ENCODE data around the gene MRPL46.
"Not testable (repeated sequence)": the region's sequence is repeated elsewhere in the genome, so short reads cannot be mapped to it uniquely, and the experiment has no call there.

The MRPL46 gene

GRCh38 chr15:88441076-88441730 lies 26.0 kb downstream of the MRPL46 start:
- no peak for DNase-seq (ENCODE audit: low spot score)

GRCh38 chr15:88440021-88440420 lies 27.2 kb downstream of the MRPL46 start:
- no peak for DNase-seq (ENCODE audit: low spot score)

- no peak for DNase-seq (ENCODE audit: low spot score)
Observed at GRCh38 chr15:88438181-88438580, 29.0 kb downstream of the MRPL46 start.

GRCh38 chr15:88434106-88434505 lies 33.1 kb downstream of the MRPL46 start:
- not testable (repeated sequence) for DNase-seq (ENCODE audit: low spot score)

- no peak for DNase-seq (ENCODE audit: low spot score)
Observed at GRCh38 chr15:88433046-88433685, 34.0 kb downstream of the MRPL46 start.

GRCh38 chr15:88431441-88431840 lies 35.7 kb downstream of the MRPL46 start:
- no peak for DNase-seq (ENCODE audit: low spot score)

- DNase-seq (ENCODE audit: low spot score) = no peak
Observed at GRCh38 chr15:88430051-88430450, 37.1 kb downstream of the MRPL46 start.

- no peak for DNase-seq (ENCODE audit: low spot score)
Observed at GRCh38 chr15:88428805-88429605, 38.2 kb downstream of the MRPL46 start.

GRCh38 chr15:88428053-88428452 lies 39.1 kb downstream of the MRPL46 start:
- DNase-seq (ENCODE audit: low spot score) = no peak

- no peak for DNase-seq (ENCODE audit: low spot score)
Observed at GRCh38 chr15:88426304-88426703, 40.9 kb downstream of the MRPL46 start.

GRCh38 chr15:88423331-88423730 lies 43.9 kb downstream of the MRPL46 start:
- no peak for DNase-seq (ENCODE audit: low spot score)

GRCh38 chr15:88419830-88420229 lies 47.4 kb downstream of the MRPL46 start:
- DNase-seq (ENCODE audit: low spot score) = no peak
